Right renal pelvis (tissue), 4 donors: ENCODE results near the gene CBX8. TPM values are rescaled to one million over a fixed set of nuclear protein-coding genes. Genes with fewer than 3 reads are reported as not detected.

Experiments
- DNase-seq, 4 donors: peaks; one replicate each; pipeline ENCODE4 v3.0.0-alpha.2; 2013; ENCODE audit warnings: low read depth in 4 of 4, low spot score in 3 of 4, missing footprints in 1 of 4
- polyA plus RNA-seq, 4 donors: library from polyadenylated mRNA; unstranded; fragments of 120-200 nt; gene quantifications; one replicate each; pipeline ENCODE4 v1.2.1, GENCODE V29; 2013; ENCODE audit not compliant: insufficient read length in 4 of 4

CBX8 gene
- polyA plus RNA-seq, 4 donors: 11.2 to 16.3 (median 11.9) TPM

- no peak for DNase-seq
Observed at GRCh38 chr17:79796444-79796762, 474 bp downstream of the CBX8 start.

DNA sequence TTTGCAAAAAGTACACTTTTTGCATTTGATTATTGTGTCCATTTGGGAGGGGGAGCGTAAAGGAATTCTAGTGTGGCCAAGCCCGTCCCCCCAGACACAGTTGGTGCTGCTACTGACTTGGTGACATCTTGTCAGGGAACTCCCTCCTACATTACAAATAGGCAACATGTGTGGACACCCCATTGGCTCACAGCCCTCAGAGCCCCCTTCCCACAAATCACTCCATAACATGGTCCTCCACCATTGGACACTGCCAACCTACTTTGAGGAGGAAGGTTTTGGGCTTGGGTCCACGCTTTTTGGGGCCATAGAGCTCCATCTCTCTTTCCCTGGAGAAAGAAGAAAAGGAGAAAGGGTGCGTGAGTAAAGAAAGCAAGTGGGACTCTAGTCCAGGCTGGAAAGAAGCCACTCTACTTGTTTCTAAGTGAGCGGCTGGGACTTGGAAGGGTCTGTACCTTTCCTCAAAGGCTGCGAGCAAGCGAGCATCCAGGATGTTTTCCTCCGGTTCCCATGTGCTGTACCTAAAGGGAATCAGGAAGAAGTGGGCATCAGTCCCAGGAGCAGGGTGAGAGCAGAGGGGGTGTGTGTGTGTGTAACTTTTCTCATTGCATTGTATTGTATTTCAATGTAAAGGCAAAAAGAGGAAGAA is 958 bp downstream of the CBX8 start:
- DNase-seq: no peak

DNA sequence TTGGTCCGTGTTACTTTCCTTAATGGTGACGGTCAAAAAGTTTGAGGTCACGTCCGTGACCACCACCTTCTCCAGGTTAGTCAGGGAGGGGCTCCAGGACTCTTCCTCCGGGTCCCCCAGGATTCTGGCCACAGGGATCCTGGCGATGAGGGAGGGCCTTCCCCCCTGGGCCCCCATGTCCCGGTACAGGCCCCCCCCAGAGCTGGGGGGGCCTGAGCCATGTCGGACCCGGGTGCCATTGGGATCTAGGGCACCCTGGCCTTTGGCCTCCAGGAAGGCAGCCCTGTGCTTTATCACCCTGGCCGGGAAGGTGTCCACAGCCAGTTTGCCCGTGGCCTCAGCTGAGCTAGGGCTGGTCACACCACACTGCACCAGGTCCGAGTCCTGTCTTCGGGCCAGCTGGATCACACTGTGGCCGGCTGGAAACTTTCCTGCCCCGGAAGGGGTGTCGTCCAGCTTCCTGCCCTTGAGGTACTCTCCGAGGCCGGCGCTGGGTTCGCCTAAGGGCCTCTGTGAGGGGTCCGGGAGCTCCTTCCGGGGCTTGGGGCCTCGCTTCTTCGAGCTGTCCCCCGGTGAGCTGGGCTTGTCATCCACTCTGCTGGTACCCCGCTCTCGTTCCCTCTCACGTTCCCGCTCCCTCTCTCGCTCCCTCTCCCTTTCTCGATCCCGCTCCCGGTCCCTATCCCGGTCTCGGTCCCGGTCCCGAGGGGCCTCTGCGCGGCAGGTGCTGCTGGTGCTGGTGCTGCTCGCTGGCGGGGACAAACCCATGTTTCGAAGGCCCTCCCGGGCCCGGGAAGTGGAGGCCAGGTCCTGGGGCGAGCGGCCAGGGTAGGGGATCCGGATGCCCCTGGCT is 2.0 kb downstream of the CBX8 start:
- DNase-seq: no peak

GRCh38 chr17:79793924-79794304 is 3.0 kb downstream of the CBX8 start:
- DNase-seq: no peak

- DNase-seq: no peak
Observed at GRCh38 chr17:79792984-79793923, 3.6 kb downstream of the CBX8 start.

DNA sequence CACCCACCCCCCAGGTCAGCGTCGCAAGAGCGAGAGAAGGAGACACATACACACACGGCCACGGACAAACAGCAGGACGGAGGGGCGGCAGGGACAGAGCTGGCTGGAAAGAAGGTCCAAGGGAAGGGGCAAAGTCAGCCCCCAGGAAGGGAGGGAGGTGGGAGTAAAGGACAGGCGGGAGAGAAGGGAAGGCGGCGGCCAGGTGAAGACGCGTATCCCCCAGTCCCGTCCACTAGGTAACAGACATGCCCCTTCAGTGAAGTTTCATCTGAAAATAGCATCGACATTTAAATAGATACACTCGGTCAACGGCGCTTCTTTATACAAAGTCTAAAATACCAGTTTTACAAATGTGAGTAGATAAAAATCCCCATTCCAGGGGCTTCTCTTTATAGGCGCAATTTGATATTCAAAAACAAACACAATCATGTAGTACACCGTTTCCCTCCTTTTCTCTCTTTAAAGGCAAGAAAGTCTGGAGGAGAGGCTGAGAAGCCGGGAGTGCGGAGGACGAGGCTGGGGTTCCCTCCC is 4.5 kb downstream of the CBX8 start:
- DNase-seq: no peak

DNA sequence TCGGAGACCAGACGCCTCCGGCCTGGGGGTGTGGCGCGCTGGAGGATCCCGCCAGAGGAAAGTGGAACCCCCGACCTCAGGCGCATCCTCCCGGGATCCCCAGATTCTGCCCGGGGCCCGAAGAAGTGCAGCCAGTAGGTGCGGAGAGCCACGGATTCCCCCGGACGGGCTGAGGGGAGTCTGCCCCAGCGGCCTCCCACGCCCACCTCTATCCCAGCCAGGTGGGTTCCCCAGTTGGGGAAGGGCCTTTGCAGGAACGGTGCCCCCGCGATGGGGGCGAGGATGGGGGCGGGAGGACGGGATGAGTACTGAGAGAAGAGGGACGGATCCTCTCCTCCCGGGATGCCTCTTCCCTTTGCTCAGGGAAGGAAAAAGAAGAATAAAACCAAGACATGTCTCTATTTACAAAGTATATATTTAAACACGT is 5.1 kb downstream of the CBX8 start:
- DNase-seq: no peak

GRCh38 chr17:79790805-79791734 is 5.8 kb downstream of the CBX8 start:
- no peak for DNase-seq

DNA sequence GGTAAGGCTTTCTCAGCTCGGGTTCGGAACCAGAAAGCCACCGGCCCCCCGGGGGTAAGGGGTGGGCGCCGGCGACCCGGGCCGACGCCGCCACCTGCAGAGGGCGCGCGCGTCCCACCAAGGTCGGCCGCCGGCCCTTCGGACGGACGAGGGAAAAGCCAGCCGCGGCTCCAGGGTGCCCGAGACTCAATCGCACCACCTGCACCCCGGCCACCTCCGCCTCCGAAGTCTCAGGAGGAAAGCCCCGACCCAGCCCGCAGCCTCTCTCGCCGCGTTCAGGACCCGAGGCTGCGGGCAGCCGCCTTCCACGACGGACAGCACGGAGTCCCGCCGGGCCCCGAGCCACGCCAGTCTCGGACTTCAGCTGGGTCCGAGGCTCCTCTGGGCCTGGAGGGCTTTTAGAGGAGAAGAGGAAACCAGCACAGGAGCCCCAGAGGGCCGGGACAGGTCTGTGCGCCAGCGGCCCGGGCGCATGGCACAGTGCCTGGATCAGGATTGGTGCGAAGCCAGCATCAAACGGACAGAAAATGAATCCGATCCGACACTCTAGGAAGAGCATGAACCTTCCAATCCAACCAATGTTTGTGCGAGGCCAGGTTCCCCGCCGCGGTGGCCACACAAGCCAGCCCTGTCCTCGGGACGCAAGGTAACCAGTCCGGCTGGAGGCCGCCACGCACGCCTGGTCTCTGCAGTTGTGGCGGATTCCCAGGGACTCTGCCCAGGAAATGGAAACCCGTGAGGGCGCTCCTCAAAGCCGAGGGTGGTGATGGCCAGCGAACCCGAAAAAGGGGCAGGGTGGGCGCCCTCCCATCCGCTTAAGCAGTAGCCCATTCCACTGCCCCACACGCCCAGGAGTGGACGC is 6.7 kb downstream of the CBX8 start:
- no peak for DNase-seq

DNA sequence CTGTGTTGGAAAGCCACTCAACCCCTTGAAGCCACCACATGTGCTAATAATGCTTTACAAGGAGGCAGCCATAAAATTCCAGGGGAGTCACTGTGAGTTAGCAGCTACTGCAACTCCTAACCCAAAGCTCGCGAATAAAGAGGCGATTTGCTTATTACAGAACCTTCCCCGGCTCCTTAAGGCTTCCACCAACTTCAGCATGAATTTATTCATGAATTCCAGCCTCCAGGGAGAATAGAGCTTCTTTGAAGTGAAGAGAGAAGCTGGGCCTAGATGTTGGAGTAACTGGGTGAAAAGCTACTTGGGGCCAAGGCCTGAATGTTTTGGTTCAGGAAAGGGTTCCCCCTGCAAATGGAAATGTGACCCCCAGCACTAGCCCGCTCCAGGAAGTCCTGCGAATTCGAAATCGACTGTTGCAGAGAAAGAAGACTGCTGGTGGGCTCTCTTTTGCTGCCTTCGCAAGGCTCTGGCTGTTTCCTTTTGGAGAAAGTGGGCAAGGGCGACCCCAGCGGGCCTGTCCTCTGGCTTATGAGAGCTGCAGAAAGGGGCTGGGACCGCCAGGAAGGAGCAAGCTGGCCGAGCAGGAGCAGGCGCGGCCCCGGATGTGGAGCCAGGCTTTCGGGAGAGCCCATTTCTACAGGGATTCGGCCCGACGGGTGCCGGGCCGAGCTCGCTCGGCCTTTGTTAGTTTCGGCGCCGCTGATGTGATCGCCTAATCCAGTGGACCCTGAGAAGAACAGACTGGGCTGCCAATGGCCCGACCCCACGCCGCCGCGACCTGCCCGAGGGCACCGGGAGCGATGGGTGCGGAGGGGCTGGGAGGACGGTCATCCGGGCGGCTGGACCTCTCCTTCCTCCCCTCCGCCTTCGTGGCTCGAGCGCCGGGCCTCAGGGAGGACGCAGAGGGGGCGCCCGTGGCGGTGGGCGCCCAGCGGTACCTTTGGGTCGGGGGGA is 7.6 kb downstream of the CBX8 start:
- no peak for DNase-seq

DNA sequence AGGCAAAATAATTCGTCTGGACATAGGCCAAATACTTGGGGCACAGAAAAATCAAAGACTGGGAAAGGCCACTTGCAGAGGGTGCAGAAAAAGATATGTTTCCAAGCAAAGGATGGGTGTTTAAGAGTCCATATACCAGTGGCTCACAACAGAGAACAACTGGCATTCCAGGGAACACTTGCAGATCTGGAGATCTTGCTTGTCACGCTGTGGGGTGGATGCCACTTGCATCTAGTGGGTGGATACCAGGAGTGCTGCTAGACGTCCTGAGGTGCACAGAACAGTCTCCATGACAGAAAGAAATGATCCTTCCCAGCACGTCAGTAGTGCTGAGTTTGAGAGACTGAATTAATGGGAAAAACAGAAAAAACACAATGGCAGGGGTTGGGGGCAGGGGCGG is 8.4 kb downstream of the CBX8 start:
- DNase-seq: no peak

DNA sequence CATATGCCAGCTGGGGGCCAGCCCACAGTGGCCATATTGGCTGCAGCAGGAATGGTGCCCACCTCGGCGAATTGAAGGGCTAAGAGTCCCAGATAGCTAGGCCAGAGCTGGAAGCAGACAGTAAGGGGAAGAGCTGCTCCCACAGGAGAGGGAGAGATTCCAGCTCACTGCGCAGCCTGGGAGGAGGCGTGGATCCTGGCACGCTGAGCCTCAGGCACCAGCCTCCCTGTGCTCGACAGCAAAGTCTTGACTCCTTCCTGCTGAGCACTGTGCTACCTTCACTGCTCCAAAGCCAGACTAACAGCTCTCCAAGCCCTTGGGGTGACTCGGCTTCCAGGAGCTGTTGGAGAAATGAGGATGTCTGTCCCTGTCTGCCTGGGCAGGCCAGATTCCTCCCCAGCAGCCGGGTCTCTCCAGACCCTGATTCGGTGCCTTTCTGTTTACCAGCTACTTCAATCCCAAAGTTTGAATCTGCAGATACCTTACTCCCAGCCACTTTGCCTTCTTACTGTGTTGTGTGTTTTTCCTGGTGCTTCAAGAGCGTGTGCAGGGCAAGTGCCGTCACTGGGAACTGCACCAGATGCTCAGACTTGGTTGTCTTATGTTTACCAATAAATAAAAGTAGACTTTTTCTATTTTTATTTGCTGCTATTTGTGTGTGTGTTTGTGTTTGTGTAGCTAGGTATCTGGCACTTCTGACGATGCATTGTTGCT is 9.8 kb downstream of the CBX8 start:
- DNase-seq: no peak

DNA sequence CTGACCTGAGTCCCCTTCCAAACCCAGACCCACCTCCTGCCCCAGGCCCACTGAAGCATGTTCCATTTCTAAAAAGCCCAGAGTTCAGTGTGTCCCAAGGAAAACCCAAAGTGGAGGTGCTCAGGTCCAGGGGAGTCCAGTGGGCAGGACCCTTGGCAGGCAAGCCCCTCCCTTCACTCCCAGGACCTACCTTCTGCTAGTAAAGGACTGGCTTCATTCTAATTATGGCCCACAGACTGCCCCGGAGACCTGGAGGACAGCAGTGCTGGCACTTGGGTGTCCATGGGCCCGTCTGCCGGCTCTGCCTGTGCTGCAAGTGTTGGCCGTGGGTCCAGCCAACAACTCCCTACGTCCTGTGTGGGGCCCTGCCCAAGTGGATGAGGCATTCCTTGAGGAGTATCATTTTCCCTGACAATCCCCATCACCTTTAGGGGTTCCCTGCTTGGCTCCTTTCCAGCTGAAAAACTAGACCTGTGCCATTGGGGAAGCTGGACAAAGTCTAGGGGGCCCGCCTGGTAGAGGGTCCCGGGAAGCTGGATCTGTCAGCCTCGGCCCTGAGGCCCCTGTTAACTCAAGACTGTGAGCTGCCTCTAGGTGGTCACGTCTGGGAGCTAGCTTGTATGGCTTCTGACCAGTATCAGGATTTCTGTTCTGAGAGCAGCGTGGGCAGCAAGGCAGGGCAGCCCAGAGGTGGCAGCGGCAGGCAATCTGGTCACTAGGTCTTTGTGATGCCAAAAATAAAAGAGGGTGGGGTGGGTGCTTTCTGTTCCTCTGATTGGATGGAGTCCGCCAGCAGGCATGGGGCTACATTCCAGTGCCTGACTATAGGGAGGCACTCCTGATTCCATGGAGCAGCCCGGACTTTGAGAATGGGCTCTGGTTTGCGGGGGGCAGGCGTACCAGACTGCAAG is 10.7 kb downstream of the CBX8 start:
- DNase-seq: no peak

DNA sequence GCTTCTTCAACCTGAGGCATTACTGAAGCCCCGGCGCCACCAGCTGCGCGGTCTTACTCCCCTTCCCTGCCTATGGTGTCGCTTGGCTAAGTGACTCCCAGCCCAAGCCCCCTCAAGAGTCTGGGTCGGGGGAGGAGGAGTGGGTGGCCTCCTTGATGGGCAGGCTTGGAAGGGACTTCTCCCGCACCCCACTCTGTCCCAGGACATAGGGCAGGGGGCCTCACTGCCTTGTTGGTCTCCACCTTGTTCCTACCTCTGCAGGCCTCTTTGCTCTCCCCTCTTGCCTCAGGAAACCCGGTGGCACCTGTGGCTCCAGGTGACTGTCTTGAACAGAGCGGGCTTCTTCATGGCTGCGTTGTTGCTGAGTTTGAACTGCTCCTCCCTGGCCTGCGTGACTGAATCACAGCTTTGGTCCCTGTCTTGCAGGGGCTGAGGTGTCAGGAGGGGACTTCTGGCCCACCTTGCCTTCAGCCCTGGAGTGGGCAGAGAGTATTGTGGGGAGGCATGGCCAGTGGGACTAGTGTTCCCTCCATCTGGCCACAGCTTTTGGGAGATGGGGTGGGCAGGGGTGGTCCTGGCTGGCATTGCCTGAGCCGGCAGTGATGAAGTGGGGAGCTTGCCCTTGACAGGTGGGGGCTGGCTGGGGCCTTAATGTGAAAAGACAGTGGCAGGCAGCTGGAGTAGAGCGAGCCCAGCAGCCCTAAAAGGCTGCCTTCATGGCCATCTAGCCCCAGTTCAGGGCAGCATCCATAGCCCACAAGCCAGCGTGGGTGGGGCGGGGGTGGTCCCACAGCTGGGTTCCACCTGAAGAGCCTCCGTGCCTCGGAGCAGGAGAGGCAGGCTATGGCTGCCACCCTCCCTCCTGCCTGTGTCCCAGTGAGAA is 11.6 kb downstream of the CBX8 start:
- no peak for DNase-seq

DNA sequence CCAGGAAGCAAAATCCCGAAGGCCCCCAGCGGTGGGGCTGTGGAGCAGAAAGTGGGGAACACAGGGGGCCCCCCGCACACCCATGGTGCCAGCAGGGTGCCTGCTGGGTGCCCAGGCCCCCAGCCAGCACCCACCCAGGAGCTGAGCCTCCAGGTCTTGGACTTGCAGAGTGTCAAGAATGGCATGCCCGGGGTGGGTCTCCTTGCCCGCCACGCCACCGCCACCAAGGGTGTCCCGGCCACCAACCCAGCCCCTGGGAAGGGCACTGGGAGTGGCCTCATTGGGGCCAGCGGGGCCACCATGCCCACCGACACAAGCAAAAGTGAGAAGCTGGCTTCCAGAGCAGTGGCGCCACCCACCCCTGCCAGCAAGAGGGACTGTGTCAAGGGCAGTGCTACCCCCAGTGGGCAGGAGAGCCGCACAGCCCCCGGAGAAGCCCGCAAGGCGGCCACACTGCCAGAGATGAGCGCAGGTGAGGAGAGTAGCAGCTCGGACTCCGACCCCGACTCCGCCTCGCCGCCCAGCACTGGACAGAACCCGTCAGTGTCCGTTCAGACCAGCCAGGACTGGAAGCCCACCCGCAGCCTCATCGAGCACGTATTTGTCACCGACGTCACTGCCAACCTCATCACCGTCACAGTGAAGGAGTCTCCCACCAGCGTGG is 12.4 kb downstream of the CBX8 start:
- no peak for DNase-seq
